ENCODE data around the gene FHOD3. TPM values are rescaled to one million over a fixed set of nuclear protein-coding genes. Genes with fewer than 3 reads are reported as not detected.

FHOD3 gene
- total and polyA plus RNA-seq, 5 experiments from 2014 or later, result not detected

- Mint-ChIP-seq H3K27me3 (peaks cover 18 to 54% (median 24%) of the 10 kb centered on the region in 5 donors), H3K9me3 (no peaks in the 10 kb centered on the region), H3K27ac (no peak overlapping the region), H3K4me3 (no peak overlapping the region), H3K36me3 (no peaks in the 10 kb centered on the region), H3K4me1 (no peaks in the 10 kb centered on the region)
- DNase-seq, result no peak
- POLR2A ChIA-PET, result no interaction called here
- no peak for ATAC-seq
These were observed 18.5 kb upstream of the FHOD3 start for GRCh38 chr18:36279001-36279400.

- Mint-ChIP-seq H3K36me3 (no peaks in the 10 kb centered on the region), H3K9me3 (no peaks in the 10 kb centered on the region), H3K4me3 (no peak overlapping the region), H3K27me3 (peaks cover 4 to 52% (median 20%) of the 10 kb centered on the region in 5 donors), H3K27ac (no peak overlapping the region), H3K4me1 (peaks cover 0 to 5% (median 1%) of the 10 kb centered on the region in 4 donors)
- DNase-seq, result no peak
- POLR2A ChIA-PET, result no interaction called here
- no peak for ATAC-seq
These were observed 15.6 kb upstream of the FHOD3 start for GRCh38 chr18:36281936-36282335.

- no peak for DNase-seq
- H3K9me3 Mint-ChIP-seq, result no peaks in the 10 kb centered on the region
- no peak for ATAC-seq
- H3K4me1 Mint-ChIP-seq, result peaks cover 0 to 5% (median 1%) of the 10 kb centered on the region in 4 donors
- peak overlapping the region in 1 of 10 donors; percentile 6 for H3K27ac Mint-ChIP-seq
- no peak overlapping the region for H3K4me3 Mint-ChIP-seq
- POLR2A ChIA-PET, result no interaction called here
- H3K36me3 Mint-ChIP-seq, result no peaks in the 10 kb centered on the region
- H3K27me3 Mint-ChIP-seq, result peaks cover 9 to 61% (median 19%) of the 10 kb centered on the region in 5 donors
These were observed 14.1 kb upstream of the FHOD3 start for GRCh38 chr18:36283448-36283847.

GRCh38 chr18:36284268-36284667 is 13.2 kb upstream of the FHOD3 start:
- POLR2A ChIA-PET, result interaction anchor here (0.7 kb wide), 1 partner anchor 267 kb away, joined by 3 read pairs; no protein-coding TSS in a partner anchor
- no peak overlapping the region for H3K27ac Mint-ChIP-seq
- no peak for DNase-seq
- ATAC-seq, result no peak
- H3K9me3 Mint-ChIP-seq, result no peaks in the 10 kb centered on the region
- H3K27me3 Mint-ChIP-seq, result peaks cover 10 to 68% (median 23%) of the 10 kb centered on the region in 5 donors
- peaks cover 0 to 5% (median 1%) of the 10 kb centered on the region in 4 donors for H3K4me1 Mint-ChIP-seq
- no peaks in the 10 kb centered on the region for H3K36me3 Mint-ChIP-seq
- H3K4me3 Mint-ChIP-seq, result no peak overlapping the region

- DNase-seq (peak in 8 of 10 donors; percentile 11 to 61 (median 43)), ATAC-seq (peak in 1 of 2 donors; percentile 33)
- Mint-ChIP-seq H3K27me3 (peaks cover 10 to 66% (median 23%) of the 10 kb centered on the region in 5 donors), H3K4me3 (no peak overlapping the region), H3K36me3 (no peaks in the 10 kb centered on the region), H3K4me1 (peaks cover 0 to 5% (median 1%) of the 10 kb centered on the region in 4 donors), H3K9me3 (no peaks in the 10 kb centered on the region), H3K27ac (no peak overlapping the region)
- POLR2A ChIA-PET, result interaction anchor here (0.7 kb wide), 1 partner anchor 267 kb away, joined by 3 read pairs; no protein-coding TSS in a partner anchor
These were observed 12.7 kb upstream of the FHOD3 start for GRCh38 chr18:36284671-36285295.

- no peak for ATAC-seq
- H3K4me1 Mint-ChIP-seq, result peaks cover 0 to 5% (median 1%) of the 10 kb centered on the region in 4 donors
- POLR2A ChIA-PET, result interaction anchor here (0.6 kb wide), 1 partner anchor 269 kb away, joined by 5 read pairs; no protein-coding TSS in a partner anchor
- no peak overlapping the region for H3K4me3 Mint-ChIP-seq
- H3K36me3 Mint-ChIP-seq, result no peaks in the 10 kb centered on the region
- DNase-seq, result no peak
- peaks cover 22 to 40% (median 28%) of the 10 kb centered on the region in 5 donors for H3K27me3 Mint-ChIP-seq
- no peaks in the 10 kb centered on the region for H3K9me3 Mint-ChIP-seq
- H3K27ac Mint-ChIP-seq, result no peak overlapping the region
These were observed 9.9 kb upstream of the FHOD3 start for GRCh38 chr18:36287653-36288052.

GRCh38 chr18:36288689-36289088 is 8.8 kb upstream of the FHOD3 start:
- POLR2A ChIA-PET, result no interaction called here
- DNase-seq (no peak), ATAC-seq (no peak)
- H3K27me3 Mint-ChIP-seq, result peaks cover 22 to 40% (median 28%) of the 10 kb centered on the region in 5 donors
- no peak overlapping the region for H3K27ac Mint-ChIP-seq
- no peaks in the 10 kb centered on the region for H3K36me3 Mint-ChIP-seq
- no peak overlapping the region for H3K4me3 Mint-ChIP-seq
- peaks cover 0 to 5% (median 1%) of the 10 kb centered on the region in 4 donors for H3K4me1 Mint-ChIP-seq
- no peaks in the 10 kb centered on the region for H3K9me3 Mint-ChIP-seq

GRCh38 chr18:36294031-36294430 is 3.5 kb upstream of the FHOD3 start:
- Mint-ChIP-seq H3K9me3 (no peaks in the 10 kb centered on the region), H3K4me3 (no peak overlapping the region), H3K27me3 (peaks cover 4 to 24% (median 16%) of the 10 kb centered on the region in 5 donors), H3K36me3 (no peaks in the 10 kb centered on the region), H3K4me1 (peaks cover 0 to 3% (median 0%) of the 10 kb centered on the region in 4 donors), H3K27ac (no peak overlapping the region)
- POLR2A ChIA-PET, result no interaction called here
- no peak for DNase-seq
- ATAC-seq, result no peak

- Mint-ChIP-seq H3K27ac (no peak overlapping the region), H3K9me3 (no peaks in the 10 kb centered on the region), H3K27me3 (peaks cover 16 to 27% (median 25%) of the 10 kb centered on the region in 5 donors), H3K4me3 (no peak overlapping the region), H3K36me3 (no peaks in the 10 kb centered on the region), H3K4me1 (peaks cover 0 to 4% (median 0%) of the 10 kb centered on the region in 4 donors)
- POLR2A ChIA-PET, result no interaction called here
- ATAC-seq (no peak), DNase-seq (no peak)
These were observed 2.3 kb upstream of the FHOD3 start for GRCh38 chr18:36295214-36295613.

GRCh38 chr18:36295880-36296301 is 1.6 kb upstream of the FHOD3 start:
- Mint-ChIP-seq H3K4me3 (no peak overlapping the region), H3K27ac (no peak overlapping the region), H3K9me3 (no peaks in the 10 kb centered on the region), H3K4me1 (peaks cover 0 to 4% (median 0%) of the 10 kb centered on the region in 4 donors), H3K27me3 (peaks cover 21 to 31% (median 30%) of the 10 kb centered on the region in 5 donors), H3K36me3 (no peaks in the 10 kb centered on the region)
- no peak for ATAC-seq
- POLR2A ChIA-PET, result no interaction called here
- DNase-seq, result no peak

- peaks cover 0 to 4% (median 0%) of the 10 kb centered on the region in 4 donors for H3K4me1 Mint-ChIP-seq
- no peaks in the 10 kb centered on the region for H3K9me3 Mint-ChIP-seq
- ATAC-seq (peak in 1 of 2 donors; percentile 9), DNase-seq (no peak)
- H3K27ac Mint-ChIP-seq, result no peak overlapping the region
- peaks cover 19 to 33% (median 27%) of the 10 kb centered on the region in 5 donors for H3K27me3 Mint-ChIP-seq
- H3K4me3 Mint-ChIP-seq, result peak overlapping the region in 4 of 10 donors; percentile 12 to 64 (median 44)
- H3K36me3 Mint-ChIP-seq, result no peaks in the 10 kb centered on the region
- POLR2A ChIA-PET, result no interaction called here
These were observed 680 bp upstream of the FHOD3 start for GRCh38 chr18:36296650-36297416.

GRCh38 chr18:36298126-36298741 is 721 bp downstream of the FHOD3 start:
- Mint-ChIP-seq H3K9me3 (no peaks in the 10 kb centered on the region), H3K4me1 (peaks cover 0 to 4% (median 0%) of the 10 kb centered on the region in 4 donors), H3K36me3 (no peaks in the 10 kb centered on the region), H3K4me3 (no peak overlapping the region), H3K27ac (no peak overlapping the region), H3K27me3 (peaks cover 22 to 41% (median 33%) of the 10 kb centered on the region in 5 donors)
- ATAC-seq (peak; percentile 6 to 17), DNase-seq (no peak)
- POLR2A ChIA-PET, result no interaction called here

- DNase-seq (no peak), ATAC-seq (no peak)
- POLR2A ChIA-PET, result no interaction called here
- Mint-ChIP-seq H3K4me3 (peak overlapping the region in 8 of 10 donors; percentile 3 to 69 (median 42)), H3K4me1 (peaks cover 0 to 4% (median 0%) of the 10 kb centered on the region in 4 donors), H3K27ac (no peak overlapping the region), H3K27me3 (peaks cover 29 to 49% (median 40%) of the 10 kb centered on the region in 5 donors), H3K36me3 (no peaks in the 10 kb centered on the region), H3K9me3 (no peaks in the 10 kb centered on the region)
These were observed 1.5 kb downstream of the FHOD3 start for GRCh38 chr18:36299015-36299414.

All from naive thymus-derived CD8-positive, alpha-beta T cell (primary cell).